GM12878 (cell line): ENCODE measurements around the gene SSBP4.

Experiments
- CREB1 ChIP-seq: IDR thresholded peaks from 2 replicates; pipeline ENCODE4 v1.6.1; 2012; ENCODE audit warnings: low read depth, mild to moderate bottlenecking, inconsistent platforms
- CREM ChIP-seq: IDR thresholded peaks from 2 replicates; pipeline ENCODE4 v1.6.1; 2014; ENCODE audit warnings: antibody characterized with exemption, low read depth
- EP300 ChIP-seq, 2 experiments: fragments of 150-350 bp in 1 of 2; IDR thresholded peaks; 2 replicates each; pipeline ENCODE4 v1.6.1; 2011 to 2012; ENCODE audit warnings: low read depth in 2 of 2, low read length in 2 of 2, borderline replicate concordance in 1 of 2, improper control_type of control experiment in 1 of 2, inconsistent platforms in 1 of 2; ENCODE audit not compliant: control insufficient read depth in 1 of 2
- IKZF2 ChIP-seq, 2 experiments: fragments of 450-650 bp; IDR thresholded peaks; 2 replicates each; pipeline ENCODE4 v1.6.1; 2017; ENCODE audit warnings: mild to moderate bottlenecking in 2 of 2, moderate library complexity in 2 of 2
- JUNB ChIP-seq: IDR thresholded peaks from 2 replicates; pipeline ENCODE4 v1.6.1; 2016; ENCODE audit warnings: antibody characterized with exemption, mild to moderate bottlenecking
- NFYB ChIP-seq: IDR thresholded peaks from 2 replicates; pipeline ENCODE4 v1.6.1; 2011; ENCODE audit warnings: low read depth, mild to moderate bottlenecking, low read length, improper control_type of control experiment, moderate library complexity; ENCODE audit not compliant: insufficient read depth
- NRF1 ChIP-seq: conservative IDR thresholded peaks from 2 replicates; pipeline ENCODE4 v1.6.1; 2011; ENCODE audit warnings: mild to moderate bottlenecking, low read depth, low read length, improper control_type of control experiment
- POLR2A ChIP-seq: IDR thresholded peaks from 2 replicates; pipeline ENCODE4 v1.6.1; 2011; ENCODE audit warnings: low read depth, mild to moderate bottlenecking, low read length
- SUZ12 ChIP-seq: fragments of 200-600 bp; sonication (generic); IDR thresholded peaks from one replicate; pipeline ENCODE4 v1.6.1; 2018; ENCODE audit warnings: antibody characterized with exemption, mild to moderate bottlenecking; ENCODE audit not compliant: unreplicated experiment
- ZSCAN29 ChIP-seq: fragments of 450-650 bp; IDR thresholded peaks from 2 replicates; pipeline ENCODE4 v1.6.1; 2017; ENCODE audit warnings: mild to moderate bottlenecking, moderate library complexity
- ZZZ3 ChIP-seq: IDR thresholded peaks from 2 replicates; pipeline ENCODE4 v1.6.1; 2011; ENCODE audit warnings: low read depth; ENCODE audit not compliant: control insufficient read depth, insufficient read length
- TF ChIP-seq, protein P1 (sequence below), 3 experiments: IDR thresholded peaks in 2 of 3; conservative IDR thresholded peaks in 1 of 3; 2 replicates each; pipeline ENCODE4 v1.5.1; 2011; ENCODE audit warnings: low read depth in 3 of 3, low read length in 3 of 3, mild to moderate bottlenecking in 3 of 3, control low read depth in 2 of 3, moderate library complexity in 2 of 3, inconsistent platforms in 1 of 3, mixed read lengths in 1 of 3; ENCODE audit not compliant: control insufficient read depth in 2 of 3, insufficient read depth in 1 of 3; ENCODE audit errors: extremely low read depth in 1 of 3

DNA sequence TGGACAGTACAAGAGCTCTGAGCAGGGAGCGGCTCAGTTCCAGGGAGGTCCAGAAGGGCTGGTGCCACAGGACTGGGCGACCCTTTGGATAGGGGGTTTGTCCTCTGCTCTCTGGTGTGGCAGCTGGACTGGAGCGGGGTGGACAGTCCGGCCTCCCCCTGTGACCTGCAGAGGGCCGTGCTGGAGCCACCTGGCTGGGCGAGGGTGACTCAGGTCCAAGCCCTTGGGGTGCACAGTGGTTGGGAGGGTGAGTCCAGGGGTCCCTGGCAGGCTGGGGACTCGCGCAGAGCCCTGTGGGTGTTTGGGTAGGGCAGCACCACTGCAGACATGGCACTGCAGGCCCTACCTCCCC is 7.2 kb downstream of the SSBP4 start:
- TF ChIP-seq CREB1 = no peak
- TF ChIP-seq EP300 (IDR thresholded peaks at IDR 0.05; ENCODE audit: borderline replicate concordance in 1 of 2, control insufficient read depth in 1 of 2, low read depth in 2 of 2, low read length in 2 of 2) = no peak
- TF ChIP-seq, protein P1, sequence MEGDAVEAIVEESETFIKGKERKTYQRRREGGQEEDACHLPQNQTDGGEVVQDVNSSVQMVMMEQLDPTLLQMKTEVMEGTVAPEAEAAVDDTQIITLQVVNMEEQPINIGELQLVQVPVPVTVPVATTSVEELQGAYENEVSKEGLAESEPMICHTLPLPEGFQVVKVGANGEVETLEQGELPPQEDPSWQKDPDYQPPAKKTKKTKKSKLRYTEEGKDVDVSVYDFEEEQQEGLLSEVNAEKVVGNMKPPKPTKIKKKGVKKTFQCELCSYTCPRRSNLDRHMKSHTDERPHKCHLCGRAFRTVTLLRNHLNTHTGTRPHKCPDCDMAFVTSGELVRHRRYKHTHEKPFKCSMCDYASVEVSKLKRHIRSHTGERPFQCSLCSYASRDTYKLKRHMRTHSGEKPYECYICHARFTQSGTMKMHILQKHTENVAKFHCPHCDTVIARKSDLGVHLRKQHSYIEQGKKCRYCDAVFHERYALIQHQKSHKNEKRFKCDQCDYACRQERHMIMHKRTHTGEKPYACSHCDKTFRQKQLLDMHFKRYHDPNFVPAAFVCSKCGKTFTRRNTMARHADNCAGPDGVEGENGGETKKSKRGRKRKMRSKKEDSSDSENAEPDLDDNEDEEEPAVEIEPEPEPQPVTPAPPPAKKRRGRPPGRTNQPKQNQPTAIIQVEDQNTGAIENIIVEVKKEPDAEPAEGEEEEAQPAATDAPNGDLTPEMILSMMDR (IDR thresholded peaks at IDR 0.05 in 2 of 3, conservative IDR thresholded peaks at IDR 0.05 in 1 of 3; ENCODE audit: control insufficient read depth in 2 of 3, extremely low read depth in 1 of 3, insufficient read depth in 1 of 3, low read depth in 3 of 3, low read length in 3 of 3) = no peak
- no peak for TF ChIP-seq ZZZ3
- TF ChIP-seq POLR2A = no peak
- no peak for TF ChIP-seq NRF1
- no peak for TF ChIP-seq NFYB
- TF ChIP-seq CREM = no peak
- no peak for TF ChIP-seq JUNB
- TF ChIP-seq ZSCAN29 = no peak
- TF ChIP-seq SUZ12 = no peak
- no peak for TF ChIP-seq IKZF2 (IDR thresholded peaks at IDR 0.05)
